ENCODE measurements around the gene BDNF. TPM values are rescaled to one million over a fixed set of nuclear protein-coding genes. Genes with fewer than 3 reads are reported as not detected.

Gene BDNF
- total and polyA plus RNA-seq, 2 experiments from 2014 or later: 4.9 to 9.0 TPM

DNA sequence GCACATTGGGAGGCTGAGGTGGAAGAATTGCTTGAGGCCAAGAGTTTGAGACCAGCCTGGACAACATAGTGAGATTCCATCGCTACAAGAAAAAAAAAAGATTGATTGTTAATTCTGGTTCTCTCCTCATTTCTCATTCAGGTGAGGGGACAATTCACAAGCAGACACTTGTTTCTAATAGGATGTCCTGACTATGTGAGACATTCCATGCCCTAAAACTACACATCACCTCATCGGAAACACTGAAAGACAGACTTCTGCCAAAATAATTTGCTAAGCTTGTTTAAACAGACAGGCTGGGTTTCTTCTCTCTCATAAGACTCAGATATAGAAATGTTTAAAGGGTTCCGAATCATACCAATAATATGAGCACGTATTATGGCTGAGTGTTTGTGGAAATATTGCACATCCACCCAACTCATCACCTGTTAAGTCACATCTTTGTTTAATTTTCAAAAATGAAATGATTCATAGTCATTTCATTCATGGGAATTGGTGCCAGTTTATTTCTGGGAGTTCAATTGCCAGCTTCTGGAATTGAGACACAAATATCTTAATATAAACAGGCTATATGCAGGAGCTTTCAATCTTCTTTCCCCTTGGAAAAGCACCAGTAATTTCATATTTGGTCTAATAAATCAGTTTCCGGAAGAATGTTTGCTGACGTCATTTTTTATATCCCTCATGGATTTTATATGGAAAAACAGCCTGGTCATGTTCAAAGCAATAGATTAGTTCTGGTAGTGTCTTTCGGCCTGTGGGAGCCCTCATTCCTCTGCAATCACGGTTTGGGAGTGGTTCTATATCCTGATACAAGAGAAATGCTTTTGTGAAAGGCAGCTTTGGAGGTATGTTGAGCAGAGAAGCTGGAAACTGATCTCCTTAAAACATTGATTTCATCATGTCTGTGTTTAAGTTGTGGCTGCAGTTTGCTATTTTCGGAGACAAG lies 87.0 kb downstream of the BDNF start:
- DNase-seq (ENCODE audit: low spot score): no peak
- no peak overlapping the region for H2AFZ ChIP-seq

DNA sequence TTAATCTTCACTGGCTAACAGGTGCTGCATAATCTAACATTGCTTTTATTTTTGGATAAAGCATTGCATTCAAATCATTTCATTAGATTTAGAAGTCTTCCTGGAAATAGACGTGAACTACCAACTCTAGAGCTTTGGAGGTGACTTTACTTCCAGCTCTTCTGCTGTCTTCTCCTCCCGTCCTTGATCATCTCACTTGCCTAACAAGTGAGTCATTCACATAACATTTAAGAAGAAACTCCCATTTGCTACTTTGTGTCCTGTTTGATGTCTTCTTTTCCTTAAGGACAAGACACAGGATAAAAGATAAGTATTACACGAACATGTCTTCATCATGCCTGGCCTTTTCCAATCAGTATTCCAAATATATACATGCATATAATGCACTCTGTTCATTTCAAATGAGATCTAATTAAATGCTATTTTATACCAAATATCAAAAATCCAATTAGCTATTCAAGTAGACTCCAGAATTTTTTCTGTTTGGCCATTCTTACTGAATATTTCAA lies 88.3 kb downstream of the BDNF start:
- no peaks in the 10 kb centered on the region for H3K27me3 ChIP-seq
- no peak overlapping the region for H3K4me3 ChIP-seq
- WGBS (ENCODE audit: low lambda C conversion rate, missing lambda C conversion rate): 85% methylated on average over 3 of the region's 3 CpGs
- TF ChIP-seq, protein P1, sequence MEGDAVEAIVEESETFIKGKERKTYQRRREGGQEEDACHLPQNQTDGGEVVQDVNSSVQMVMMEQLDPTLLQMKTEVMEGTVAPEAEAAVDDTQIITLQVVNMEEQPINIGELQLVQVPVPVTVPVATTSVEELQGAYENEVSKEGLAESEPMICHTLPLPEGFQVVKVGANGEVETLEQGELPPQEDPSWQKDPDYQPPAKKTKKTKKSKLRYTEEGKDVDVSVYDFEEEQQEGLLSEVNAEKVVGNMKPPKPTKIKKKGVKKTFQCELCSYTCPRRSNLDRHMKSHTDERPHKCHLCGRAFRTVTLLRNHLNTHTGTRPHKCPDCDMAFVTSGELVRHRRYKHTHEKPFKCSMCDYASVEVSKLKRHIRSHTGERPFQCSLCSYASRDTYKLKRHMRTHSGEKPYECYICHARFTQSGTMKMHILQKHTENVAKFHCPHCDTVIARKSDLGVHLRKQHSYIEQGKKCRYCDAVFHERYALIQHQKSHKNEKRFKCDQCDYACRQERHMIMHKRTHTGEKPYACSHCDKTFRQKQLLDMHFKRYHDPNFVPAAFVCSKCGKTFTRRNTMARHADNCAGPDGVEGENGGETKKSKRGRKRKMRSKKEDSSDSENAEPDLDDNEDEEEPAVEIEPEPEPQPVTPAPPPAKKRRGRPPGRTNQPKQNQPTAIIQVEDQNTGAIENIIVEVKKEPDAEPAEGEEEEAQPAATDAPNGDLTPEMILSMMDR (IDR thresholded peaks at IDR 0.05; ENCODE audit: poor library complexity): no peak
- TF ChIP-seq EZH2phosphoT487 (IDR thresholded peaks at IDR 0.05; ENCODE audit: low read depth, severe bottlenecking, unreplicated experiment) (no peak), EZH2 (IDR thresholded peaks at IDR 0.05; ENCODE audit: borderline replicate concordance) (no peak)
- H3K4me2 ChIP-seq: no peak overlapping the region
- no peaks in the 10 kb centered on the region for H4K20me1 ChIP-seq (ENCODE audit: insufficient read depth, poor library complexity, severe bottlenecking)
- H2AFZ ChIP-seq: no peak overlapping the region
- H3K27ac ChIP-seq: no peak overlapping the region
- no peak for DNase-seq (ENCODE audit: low spot score)
- H3K9me2 ChIP-seq (replicated peaks; ENCODE audit: insufficient read depth): no peaks in the 10 kb centered on the region
- no peaks in the 10 kb centered on the region for H3K79me2 ChIP-seq
- no peaks in the 10 kb centered on the region for H3K9me3 ChIP-seq (ENCODE audit: low read depth)
- H3K36me3 ChIP-seq (replicated peaks; ENCODE audit: insufficient read depth, low read depth): no peaks in the 10 kb centered on the region
- no peaks in the 10 kb centered on the region for H3K4me1 ChIP-seq (ENCODE audit: insufficient read depth)

More for the DNA sequence above, 87.0 kb downstream of the BDNF start:
- no peaks in the 10 kb centered on the region for H3K4me1 ChIP-seq (ENCODE audit: insufficient read depth)
- H3K36me3 ChIP-seq (replicated peaks; ENCODE audit: insufficient read depth, low read depth): no peaks in the 10 kb centered on the region
- 89% methylated on average over 9 of the region's 9 CpGs for WGBS (ENCODE audit: low lambda C conversion rate, missing lambda C conversion rate)
- H3K4me2 ChIP-seq: no peak overlapping the region
- no peaks in the 10 kb centered on the region for H3K9me2 ChIP-seq (replicated peaks; ENCODE audit: insufficient read depth)
- H4K20me1 ChIP-seq (ENCODE audit: insufficient read depth, poor library complexity, severe bottlenecking): no peaks in the 10 kb centered on the region
- no peaks in the 10 kb centered on the region for H3K79me2 ChIP-seq
- no peaks in the 10 kb centered on the region for H3K9me3 ChIP-seq (ENCODE audit: low read depth)
- TF ChIP-seq, protein P1 (IDR thresholded peaks at IDR 0.05; ENCODE audit: poor library complexity): no peak
- TF ChIP-seq EZH2 (IDR thresholded peaks at IDR 0.05; ENCODE audit: borderline replicate concordance): no peak
- no peak for TF ChIP-seq EZH2phosphoT487 (IDR thresholded peaks at IDR 0.05; ENCODE audit: low read depth, severe bottlenecking, unreplicated experiment)
- H3K4me3 ChIP-seq: no peak overlapping the region
- H3K27me3 ChIP-seq: no peaks in the 10 kb centered on the region
- no peak overlapping the region for H3K27ac ChIP-seq

DNA sequence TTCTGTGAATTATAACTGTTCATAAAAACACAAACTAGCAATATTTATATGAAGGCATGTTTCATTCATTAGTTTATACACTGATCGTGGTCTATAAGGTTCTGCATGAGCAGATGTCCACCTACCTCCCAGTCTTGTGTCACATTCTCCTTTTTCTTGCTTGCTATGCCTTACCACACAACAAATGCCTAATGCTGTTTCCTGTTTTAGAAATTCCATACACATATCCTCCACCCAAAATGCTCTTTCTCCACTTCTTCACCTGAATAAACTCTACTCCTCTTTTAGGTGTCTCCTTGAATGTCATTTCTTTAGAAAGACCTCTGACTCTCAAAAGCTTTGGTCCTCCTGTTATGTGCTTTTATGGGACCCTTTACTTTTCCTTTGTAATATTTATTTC lies 88.9 kb downstream of the BDNF start:
- Histone ChIP-seq H2AFZ (no peak overlapping the region), H3K27ac (no peak overlapping the region), H3K9me2 (replicated peaks; ENCODE audit: insufficient read depth) (no peaks in the 10 kb centered on the region), H3K4me2 (no peak overlapping the region), H3K79me2 (no peaks in the 10 kb centered on the region), H3K4me3 (no peak overlapping the region), H3K36me3 (replicated peaks; ENCODE audit: insufficient read depth, low read depth) (no peaks in the 10 kb centered on the region), H3K4me1 (ENCODE audit: insufficient read depth) (no peaks in the 10 kb centered on the region), H3K27me3 (no peaks in the 10 kb centered on the region), H4K20me1 (ENCODE audit: insufficient read depth, poor library complexity, severe bottlenecking) (no peaks in the 10 kb centered on the region), H3K9me3 (ENCODE audit: low read depth) (no peaks in the 10 kb centered on the region)
- TF ChIP-seq EZH2phosphoT487 (IDR thresholded peaks at IDR 0.05; ENCODE audit: low read depth, severe bottlenecking, unreplicated experiment): no peak
- TF ChIP-seq, protein P1 (IDR thresholded peaks at IDR 0.05; ENCODE audit: poor library complexity): no peak
- no peak for TF ChIP-seq EZH2 (IDR thresholded peaks at IDR 0.05; ENCODE audit: borderline replicate concordance)
- no peak for DNase-seq (ENCODE audit: low spot score)
- 88% methylated on average over 1 of the region's 1 CpG for WGBS (ENCODE audit: low lambda C conversion rate, missing lambda C conversion rate)

Measured in hepatocyte (in vitro differentiated cells).